ENCODE results near the gene ITGAL.

Gene ITGAL

GRCh38 chr16:30526823-30527634 lies 54.5 kb downstream of the ITGAL start:
- peak; percentile 87 for DNase-seq (ENCODE audit: extremely low read depth, low read depth)
- no peak for TF ChIP-seq CTCF (IDR thresholded peaks at IDR 0.05; ENCODE audit: low read depth, low read length, missing control alignments)
- peak overlapping the region; percentile 68 for H3K4me3 ChIP-seq (replicated peaks; ENCODE audit: low read depth, low read length)

DNA sequence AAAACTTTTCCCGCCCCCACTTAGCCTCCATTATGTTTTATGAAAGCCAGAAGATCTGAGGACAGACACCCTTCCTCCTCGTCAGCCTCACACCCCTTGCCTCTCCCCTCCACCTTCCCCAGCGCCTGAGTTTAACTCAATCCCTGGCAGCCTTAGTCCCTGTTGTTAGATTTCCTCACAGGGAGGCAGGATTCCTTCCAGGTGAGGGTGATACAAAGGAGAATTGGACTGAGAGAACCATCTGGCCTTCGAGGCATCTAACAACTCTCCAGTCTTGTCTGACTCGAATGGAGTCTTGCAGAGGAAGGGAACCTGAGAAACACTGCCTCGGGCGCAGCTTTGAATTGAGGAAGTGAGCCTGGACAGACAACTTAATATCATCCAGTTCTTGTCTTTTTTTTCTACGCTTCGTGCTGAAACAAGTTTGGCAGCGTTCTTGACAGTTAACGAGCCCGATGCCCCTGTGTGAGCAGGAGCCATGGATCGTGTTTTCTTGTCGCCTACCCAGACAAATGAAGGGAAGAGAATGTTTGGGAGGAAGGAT lies 55.2 kb downstream of the ITGAL start:
- no peak for DNase-seq (ENCODE audit: extremely low read depth, low read depth)
- no peak for TF ChIP-seq CTCF (IDR thresholded peaks at IDR 0.05; ENCODE audit: low read depth, low read length, missing control alignments)
- peak overlapping the region; percentile 68 for H3K4me3 ChIP-seq (replicated peaks; ENCODE audit: low read depth, low read length)

DNA sequence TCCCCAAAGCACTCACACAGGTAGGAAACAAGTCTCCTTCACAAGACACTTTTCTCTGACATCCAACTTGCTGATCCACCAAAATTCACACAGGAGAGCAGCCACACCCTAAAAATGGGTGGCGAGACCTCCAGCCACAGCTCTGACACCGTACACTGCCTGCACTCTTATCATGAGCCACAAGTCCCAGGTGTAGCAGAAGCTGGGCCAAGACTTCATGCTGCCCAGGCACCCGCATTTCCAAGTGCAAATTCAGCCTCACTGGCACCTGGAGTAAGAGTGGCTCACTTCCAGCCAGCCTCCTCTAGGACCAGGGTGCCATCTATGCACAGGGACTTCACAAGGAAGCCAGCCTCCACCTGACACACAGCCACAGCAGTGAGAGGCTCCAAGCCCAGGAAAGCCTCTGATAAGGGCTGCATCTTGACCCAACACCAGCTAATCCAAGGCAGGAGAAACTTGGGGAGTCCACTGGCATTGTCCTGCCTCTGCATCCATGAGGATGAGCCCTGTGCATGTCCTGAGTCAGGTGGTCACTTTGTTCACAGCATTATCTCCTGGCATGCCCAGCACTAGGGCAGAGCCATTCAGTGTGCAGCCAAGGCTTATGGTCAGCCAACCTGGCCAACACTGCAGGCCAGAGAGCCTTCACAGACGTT lies 56.4 kb downstream of the ITGAL start:
- no peak overlapping the region for H3K4me3 ChIP-seq (replicated peaks; ENCODE audit: low read depth, low read length)
- no peak for TF ChIP-seq CTCF (IDR thresholded peaks at IDR 0.05; ENCODE audit: low read depth, low read length, missing control alignments)
- no peak for DNase-seq (ENCODE audit: extremely low read depth, low read depth)

DNA sequence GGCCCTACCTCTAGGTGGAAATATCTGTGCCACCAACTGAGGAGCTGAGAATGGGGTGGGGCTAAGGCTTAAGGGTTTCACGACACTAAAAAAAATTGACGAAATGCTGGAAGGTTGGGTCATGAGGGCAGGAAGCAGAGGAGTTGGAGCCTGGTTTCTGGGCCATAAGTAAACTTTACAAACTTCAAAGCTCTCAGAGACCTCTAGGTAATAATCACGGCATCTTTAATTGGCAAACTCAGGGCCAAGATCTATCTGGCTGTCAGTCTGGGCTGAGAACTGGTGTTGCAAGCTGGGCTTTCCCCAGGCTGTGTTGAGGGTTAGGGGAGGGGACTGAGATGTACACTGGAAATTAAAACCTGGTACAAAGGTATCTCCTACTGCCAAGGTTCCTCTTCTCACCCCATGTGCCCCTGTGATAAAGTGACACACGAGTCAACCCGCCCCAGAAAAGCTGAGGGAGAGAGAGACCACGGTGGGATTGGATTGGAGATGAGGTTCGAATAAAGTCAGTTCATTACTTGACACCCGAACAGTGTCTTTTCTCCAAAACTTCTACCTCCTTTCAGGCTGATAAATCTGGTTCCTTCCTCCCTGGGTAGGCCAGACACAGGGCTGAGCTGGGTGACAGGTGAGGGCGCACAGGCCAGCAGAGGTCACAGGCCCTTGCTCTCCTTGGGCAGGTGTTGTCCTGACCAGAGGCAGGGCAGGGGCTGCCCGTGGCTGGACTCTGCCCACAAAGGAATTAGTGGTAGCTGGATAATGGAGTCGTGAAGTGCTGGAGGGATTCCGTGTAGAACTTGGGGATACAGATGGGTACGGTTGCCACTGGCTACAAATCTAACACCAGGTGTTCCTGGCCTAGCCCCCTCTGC lies 57.9 kb downstream of the ITGAL start:
- TF ChIP-seq CTCF (IDR thresholded peaks at IDR 0.05; ENCODE audit: low read depth, low read length, missing control alignments): no peak
- DNase-seq (ENCODE audit: extremely low read depth, low read depth): no peak
- H3K4me3 ChIP-seq (replicated peaks; ENCODE audit: low read depth, low read length): no peak overlapping the region

- DNase-seq (ENCODE audit: extremely low read depth, low read depth): no peak
- no peak overlapping the region for H3K4me3 ChIP-seq (replicated peaks; ENCODE audit: low read depth, low read length)
- no peak for TF ChIP-seq CTCF (IDR thresholded peaks at IDR 0.05; ENCODE audit: low read depth, low read length, missing control alignments)
These were observed 60.0 kb downstream of the ITGAL start for GRCh38 chr16:30532285-30533145.

GRCh38 chr16:30533146-30533522 lies 60.6 kb downstream of the ITGAL start:
- no peak for DNase-seq (ENCODE audit: extremely low read depth, low read depth)
- TF ChIP-seq CTCF (IDR thresholded peaks at IDR 0.05; ENCODE audit: low read depth, low read length, missing control alignments): no peak
- no peak overlapping the region for H3K4me3 ChIP-seq (replicated peaks; ENCODE audit: low read depth, low read length)
